ENCODE data around the gene NAT8L.

DNA sequence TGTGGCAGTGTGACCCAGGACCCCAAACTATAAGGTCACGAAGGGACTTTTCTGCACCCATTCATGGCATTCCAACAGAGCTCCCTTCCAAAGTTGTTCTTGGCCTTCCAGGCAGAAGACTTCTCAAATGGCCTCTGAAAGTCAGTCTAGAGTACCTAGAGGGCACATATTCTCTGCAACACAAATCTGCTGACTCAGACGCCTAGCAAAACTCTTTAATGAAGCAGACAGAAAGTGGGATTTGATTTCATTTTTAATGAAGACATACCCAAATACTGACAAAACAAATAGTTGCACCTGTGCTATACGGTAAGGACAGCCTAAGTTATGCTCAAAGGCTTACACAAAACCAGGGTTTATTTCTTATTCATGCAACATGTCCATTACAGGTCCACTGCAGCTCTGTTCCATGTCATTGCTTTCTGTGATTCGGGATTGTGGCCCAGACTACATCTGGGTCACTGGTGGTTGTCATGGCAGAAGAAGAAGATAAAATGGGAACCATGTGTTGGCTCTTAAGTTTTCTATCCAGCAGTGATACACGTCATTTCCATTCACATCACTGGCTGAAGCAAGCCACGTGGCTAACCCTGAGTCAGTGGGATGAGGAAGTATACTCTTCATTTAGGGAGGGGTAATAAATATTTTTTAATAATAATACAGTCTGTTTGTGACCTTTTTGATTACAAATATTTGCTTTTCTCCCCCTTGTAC is 57.7 kb downstream of the NAT8L start:
- TF ChIP-seq TCF7L2 (IDR thresholded peaks at IDR 0.05; ENCODE audit: low read depth, low read length) = no peak
- TF ChIP-seq, protein P1, sequence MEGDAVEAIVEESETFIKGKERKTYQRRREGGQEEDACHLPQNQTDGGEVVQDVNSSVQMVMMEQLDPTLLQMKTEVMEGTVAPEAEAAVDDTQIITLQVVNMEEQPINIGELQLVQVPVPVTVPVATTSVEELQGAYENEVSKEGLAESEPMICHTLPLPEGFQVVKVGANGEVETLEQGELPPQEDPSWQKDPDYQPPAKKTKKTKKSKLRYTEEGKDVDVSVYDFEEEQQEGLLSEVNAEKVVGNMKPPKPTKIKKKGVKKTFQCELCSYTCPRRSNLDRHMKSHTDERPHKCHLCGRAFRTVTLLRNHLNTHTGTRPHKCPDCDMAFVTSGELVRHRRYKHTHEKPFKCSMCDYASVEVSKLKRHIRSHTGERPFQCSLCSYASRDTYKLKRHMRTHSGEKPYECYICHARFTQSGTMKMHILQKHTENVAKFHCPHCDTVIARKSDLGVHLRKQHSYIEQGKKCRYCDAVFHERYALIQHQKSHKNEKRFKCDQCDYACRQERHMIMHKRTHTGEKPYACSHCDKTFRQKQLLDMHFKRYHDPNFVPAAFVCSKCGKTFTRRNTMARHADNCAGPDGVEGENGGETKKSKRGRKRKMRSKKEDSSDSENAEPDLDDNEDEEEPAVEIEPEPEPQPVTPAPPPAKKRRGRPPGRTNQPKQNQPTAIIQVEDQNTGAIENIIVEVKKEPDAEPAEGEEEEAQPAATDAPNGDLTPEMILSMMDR (IDR thresholded peaks at IDR 0.05) = no peak
- TF ChIP-seq POLR2AphosphoS5 (IDR thresholded peaks at IDR 0.05; ENCODE audit: low read depth, low read length) = no peak
- TF ChIP-seq SIN3A (IDR thresholded peaks at IDR 0.05; ENCODE audit: borderline replicate concordance, insufficient read depth, low read depth, low read length) = no peak

All from Panc1 (cell line).